GM12892 (cell line): ENCODE measurements around the gene ASTN2.

Experiments used
- POLR2A ChIP-seq: IDR thresholded peaks from 2 replicates; pipeline ENCODE4 v1.6.1; 2011; ENCODE audit warnings: low read depth, low read length, control low read depth
- POLR2AphosphoS5 ChIP-seq: IDR thresholded peaks from 2 replicates; pipeline ENCODE4 v1.6.1; 2011; ENCODE audit warnings: low read depth, low read length, control low read depth
- TAF1 ChIP-seq: IDR thresholded peaks from 2 replicates; pipeline ENCODE4 v1.6.1; 2011; ENCODE audit warnings: low read depth, mild to moderate bottlenecking, control low read depth, low read length, borderline replicate concordance

- TF ChIP-seq POLR2AphosphoS5 (no peak), POLR2A (no peak), TAF1 (no peak)
These were observed 334.0 kb downstream of the ASTN2 start for GRCh38 chr9:117080765-117081390.
